Epithelial cell of esophagus (primary cell): ENCODE data around the gene RIC8A.

Experiments used
- DNase-seq: peaks from one replicate; pipeline ENCODE4 v3.0.0; 2010; ENCODE audit warnings: low read depth
- H3K4me3 ChIP-seq: 2 replicates; pipeline ENCODE4 v1.5.1; 2011; ENCODE audit warnings: mild to moderate bottlenecking, low read length, control low read depth
- CTCF ChIP-seq: IDR thresholded peaks from 2 replicates; pipeline ENCODE4 v1.5.1; 2011; ENCODE audit warnings: low read depth, mild to moderate bottlenecking, low read length, control low read depth, inconsistent platforms; ENCODE audit not compliant: insufficient read depth; ENCODE audit errors: missing control alignments

RIC8A gene

GRCh38 chr11:206002-206384, 1.5 kb upstream of the RIC8A start:
- no peak for TF ChIP-seq CTCF
- peak overlapping the region; percentile 70 for H3K4me3 ChIP-seq
- no peak for DNase-seq

DNA sequence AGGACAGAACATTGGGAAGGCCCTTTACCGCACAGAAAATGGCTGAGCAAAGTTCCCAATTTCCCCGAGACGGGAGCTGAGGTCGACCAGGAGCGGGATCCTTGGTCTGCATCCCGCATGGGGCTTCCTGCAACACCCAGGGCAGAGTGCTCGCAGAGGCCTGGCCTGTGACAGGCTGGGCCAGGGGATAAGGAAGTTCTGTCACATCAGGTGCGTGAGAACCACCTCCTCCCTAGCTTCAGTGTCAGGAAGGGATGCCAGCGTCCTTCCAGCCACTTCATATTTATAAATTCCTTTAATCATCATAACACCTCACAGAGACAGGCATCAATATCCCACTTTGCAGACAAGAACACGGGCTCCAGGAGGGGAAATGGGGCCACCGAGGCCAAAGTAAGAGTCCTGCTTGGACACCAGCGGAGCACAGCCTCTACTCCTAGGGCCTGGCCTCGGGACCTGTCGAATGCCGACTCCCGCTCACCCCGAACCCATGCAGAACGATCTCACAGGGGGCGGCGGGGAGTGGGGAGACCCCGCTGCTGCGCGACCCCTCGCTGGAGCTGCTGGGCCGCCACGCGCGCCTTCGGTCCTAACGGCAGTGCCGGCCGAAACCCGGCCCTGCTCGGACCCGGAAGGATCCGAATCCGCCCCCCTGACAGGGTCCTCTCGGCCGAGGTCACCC, 841 bp upstream of the RIC8A start:
- no peak for DNase-seq
- no peak for TF ChIP-seq CTCF

DNA sequence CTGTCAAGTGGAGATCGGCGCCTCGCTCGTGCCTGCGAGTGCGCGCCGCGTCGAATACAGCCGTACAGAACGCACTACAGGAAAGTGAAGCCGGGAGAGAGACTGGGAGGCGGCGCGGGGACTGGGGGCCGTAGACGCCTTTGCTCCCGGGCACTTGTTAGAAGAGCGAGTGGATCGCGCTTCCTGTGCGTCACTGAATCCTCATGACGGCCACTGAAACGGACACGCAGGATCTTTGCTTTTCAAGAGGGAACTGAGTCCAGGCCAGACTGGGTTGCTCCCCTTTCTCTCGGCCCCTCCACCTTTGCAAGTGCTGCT, 314 bp downstream of the RIC8A start:
- no peak for TF ChIP-seq CTCF
- H3K4me3 ChIP-seq, result peak overlapping the region; percentile 70
- peak; percentile 58 for DNase-seq

More for the DNA sequence above, 841 bp upstream of the RIC8A start:
- H3K4me3 ChIP-seq, result peak overlapping the region; percentile 70

DNA sequence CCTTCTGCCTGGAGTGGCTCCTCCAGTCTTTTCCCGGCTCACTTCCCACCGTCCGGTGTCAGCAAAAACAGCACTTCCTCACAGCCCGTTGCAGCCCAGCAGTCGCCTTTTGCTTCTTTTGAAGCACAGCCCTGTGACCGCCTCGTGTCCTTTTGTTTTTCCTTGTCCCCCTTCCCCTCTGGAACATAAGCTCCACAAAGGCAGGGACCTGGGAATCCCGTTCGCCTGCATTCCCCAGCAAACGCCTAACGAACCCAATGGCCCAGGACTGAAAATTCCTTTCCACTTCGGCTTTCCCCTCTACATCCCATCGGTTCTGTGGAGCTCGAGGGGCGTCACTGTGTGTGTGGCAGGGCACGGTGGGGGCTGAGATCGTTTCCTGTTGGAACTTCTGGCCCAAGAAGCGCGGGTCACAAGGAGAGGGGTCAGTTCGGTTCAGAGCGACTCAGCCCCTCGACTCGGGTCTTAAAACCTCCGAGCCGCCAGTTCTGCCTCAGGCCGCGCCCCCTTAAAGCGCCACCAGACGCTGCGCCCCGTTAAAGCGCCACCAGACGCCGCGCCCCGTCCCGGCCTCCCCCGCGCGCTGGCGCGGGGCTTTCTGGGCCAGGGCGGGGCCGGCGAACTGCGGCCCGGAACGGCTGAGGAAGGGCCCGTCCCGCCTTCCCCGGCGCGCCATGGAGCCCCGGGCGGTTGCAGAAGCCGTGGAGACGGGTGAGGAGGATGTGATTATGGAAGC, 841 bp downstream of the RIC8A start:
- no peak for TF ChIP-seq CTCF
- H3K4me3 ChIP-seq, result peak overlapping the region; percentile 70
- peak; percentile 81 for DNase-seq

GRCh38 chr11:208917-209260, 1.4 kb downstream of the RIC8A start:
- peak overlapping the region; percentile 70 for H3K4me3 ChIP-seq
- no peak for DNase-seq
- no peak for TF ChIP-seq CTCF

DNA sequence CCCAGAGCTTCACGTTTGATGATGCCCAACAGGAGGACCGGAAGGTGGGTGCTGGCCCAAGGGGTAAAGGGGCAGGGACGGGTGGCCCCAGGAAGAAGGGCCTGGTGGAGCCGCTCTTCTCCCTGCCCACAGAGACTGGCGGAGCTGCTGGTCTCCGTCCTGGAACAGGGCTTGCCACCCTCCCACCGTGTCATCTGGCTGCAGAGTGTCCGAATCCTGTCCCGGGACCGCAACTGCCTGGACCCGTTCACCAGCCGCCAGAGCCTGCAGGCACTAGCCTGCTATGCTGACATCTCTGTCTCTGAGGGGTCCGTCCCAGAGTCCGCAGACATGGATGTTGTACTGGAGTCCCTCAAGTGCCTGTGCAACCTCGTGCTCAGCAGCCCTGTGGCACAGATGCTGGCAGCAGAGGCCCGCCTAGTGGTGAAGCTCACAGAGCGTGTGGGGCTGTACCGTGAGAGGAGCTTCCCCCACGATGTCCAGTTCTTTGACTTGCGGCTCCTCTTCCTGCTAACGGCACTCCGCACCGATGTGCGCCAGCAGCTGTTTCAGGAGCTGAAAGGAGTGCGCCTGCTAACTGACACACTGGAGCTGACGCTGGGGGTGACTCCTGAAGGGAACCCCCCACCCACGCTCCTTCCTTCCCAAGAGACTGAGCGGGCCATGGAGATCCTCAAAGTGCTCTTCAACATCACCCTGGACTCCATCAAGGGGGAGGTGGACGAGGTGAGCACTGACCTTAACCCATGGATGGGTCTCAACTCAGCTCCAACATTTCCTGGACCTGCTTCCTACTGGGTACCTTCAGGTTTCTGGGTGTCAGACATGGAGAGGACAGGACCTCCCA, 2.0 kb downstream of the RIC8A start:
- DNase-seq, result no peak
- H3K4me3 ChIP-seq, result peak overlapping the region; percentile 70
- no peak for TF ChIP-seq CTCF
